Islet of Langerhans (tissue), 1 donor: ENCODE data around the gene KIDINS220.

ENCODE experiments used
- FAIRE-seq: peaks from one replicate; lab custom pipeline; 2011; peaks lifted over from hg19 to GRCh38; lab: Jason Lieb, UNC

Gene KIDINS220

GRCh38 chr2:8697190-8697589 lies 140.2 kb downstream of the KIDINS220 start:
- no peak for FAIRE-seq

- FAIRE-seq, result no peak
These were observed 142.7 kb downstream of the KIDINS220 start for GRCh38 chr2:8694737-8695136.

- FAIRE-seq, result no peak
These were observed 144.1 kb downstream of the KIDINS220 start for GRCh38 chr2:8693157-8693821.

GRCh38 chr2:8692783-8693156 lies 144.6 kb downstream of the KIDINS220 start:
- FAIRE-seq, result no peak

GRCh38 chr2:8691859-8692437 lies 145.5 kb downstream of the KIDINS220 start:
- no peak for FAIRE-seq

- FAIRE-seq, result no peak
These were observed 151.6 kb downstream of the KIDINS220 start for GRCh38 chr2:8685697-8686358.

GRCh38 chr2:8684878-8685696 lies 152.3 kb downstream of the KIDINS220 start:
- FAIRE-seq, result no peak

GRCh38 chr2:8684540-8684877 lies 152.9 kb downstream of the KIDINS220 start:
- FAIRE-seq, result no peak

- no peak for FAIRE-seq
These were observed 154.4 kb downstream of the KIDINS220 start for GRCh38 chr2:8682719-8683667.

GRCh38 chr2:8681786-8682692 lies 155.4 kb downstream of the KIDINS220 start, which contains the start of gene ID2:
Gene ID2, plus strand, starts transcription at chr2:8682056. Its CDS starts 110 bp downstream, at chr2:8682166.
- FAIRE-seq, result no peak

- FAIRE-seq, result no peak
These were observed 156.3 kb downstream of the KIDINS220 start for GRCh38 chr2:8680822-8681760.

GRCh38 chr2:8679827-8680731 lies 157.3 kb downstream of the KIDINS220 start:
- peak; percentile 80 for FAIRE-seq

- peak; percentile 13 for FAIRE-seq
These were observed 157.9 kb downstream of the KIDINS220 start for GRCh38 chr2:8679567-8679826.
